Stimulated activated CD4-positive, alpha-beta T cell treated with anti-CD3 and anti-CD28 coated beads, Interleukin-2, amount 100 ng/mL, for 4 hours (primary cell): ENCODE measurements around the gene NDUFS6.
A peak's percentile ranks its signal among the peaks of the same experiment; 100 is the strongest.
"Not testable (repeated sequence)": the region's sequence is repeated elsewhere in the genome, so short reads cannot be mapped to it uniquely, and the experiment has no call there.

Source experiments
- DNase-seq: peaks from one replicate; pipeline ENCODE4 v3.0.0-alpha.2; 2020; ENCODE audit warnings: low read depth

NDUFS6 gene

GRCh38 chr5:1783216-1783554 lies 18.0 kb upstream of the NDUFS6 start:
- no peak for DNase-seq

GRCh38 chr5:1784197-1785050 lies 16.8 kb upstream of the NDUFS6 start:
- DNase-seq, result no peak

- no peak for DNase-seq
Measured at GRCh38 chr5:1785062-1785461, 16.1 kb upstream of the NDUFS6 start.

- DNase-seq, result no peak
Measured at GRCh38 chr5:1785984-1786383, 15.2 kb upstream of the NDUFS6 start.

GRCh38 chr5:1786621-1787471 lies 14.4 kb upstream of the NDUFS6 start:
- DNase-seq, result no peak

- DNase-seq, result no peak
Measured at GRCh38 chr5:1787472-1788047, 13.6 kb upstream of the NDUFS6 start.

GRCh38 chr5:1788200-1788599 lies 13.0 kb upstream of the NDUFS6 start:
- DNase-seq, result no peak

GRCh38 chr5:1788828-1789227 lies 12.4 kb upstream of the NDUFS6 start:
- no peak for DNase-seq

GRCh38 chr5:1789438-1789833 lies 11.8 kb upstream of the NDUFS6 start:
- not testable (repeated sequence) for DNase-seq

- no peak for DNase-seq
Measured at GRCh38 chr5:1789834-1790471, 11.3 kb upstream of the NDUFS6 start.

GRCh38 chr5:1791176-1791575 lies 10.0 kb upstream of the NDUFS6 start:
- no peak for DNase-seq

GRCh38 chr5:1792842-1793266 lies 8.4 kb upstream of the NDUFS6 start:
- DNase-seq, result peak; percentile 66

GRCh38 chr5:1793301-1793740 lies 7.9 kb upstream of the NDUFS6 start:
- peak; percentile 14 for DNase-seq

GRCh38 chr5:1793966-1794900 lies 7.0 kb upstream of the NDUFS6 start:
- DNase-seq, result no peak

- no peak for DNase-seq
Measured at GRCh38 chr5:1794901-1795290, 6.3 kb upstream of the NDUFS6 start.

- DNase-seq, result no peak
Measured at GRCh38 chr5:1795506-1795905, 5.7 kb upstream of the NDUFS6 start.

GRCh38 chr5:1795931-1796330 lies 5.3 kb upstream of the NDUFS6 start:
- no peak for DNase-seq

GRCh38 chr5:1796371-1797102 lies 4.7 kb upstream of the NDUFS6 start:
- no peak for DNase-seq

GRCh38 chr5:1797103-1797800 lies 4.0 kb upstream of the NDUFS6 start:
- no peak for DNase-seq

GRCh38 chr5:1797855-1798254 lies 3.4 kb upstream of the NDUFS6 start:
- DNase-seq, result no peak
